Measurements from ENCODE around the gene MAP6.
"Not testable (repeated sequence)": the region's sequence is repeated elsewhere in the genome, so short reads cannot be mapped to it uniquely, and the experiment has no call there.

MAP6 gene

DNA sequence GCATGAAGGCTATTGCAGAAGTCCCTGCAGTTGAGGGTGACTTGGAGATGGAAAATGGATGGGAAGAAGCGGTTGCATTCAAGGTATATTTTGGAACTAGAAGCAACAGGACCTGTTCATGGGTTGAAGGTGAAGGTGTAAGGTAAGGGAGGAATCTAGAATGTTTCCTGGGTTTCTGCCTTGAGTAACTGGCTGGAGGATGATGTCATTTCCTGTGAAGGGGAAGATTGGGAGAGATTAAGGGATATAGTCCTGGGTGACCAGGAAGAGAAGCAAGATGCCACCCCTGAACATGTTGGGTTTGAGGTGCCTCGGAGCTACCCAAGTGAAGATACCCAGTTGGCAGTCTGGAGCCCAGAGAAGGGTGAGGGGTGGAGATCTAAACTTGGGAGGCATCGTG, 36.7 kb upstream of the MAP6 start:
- TF ChIP-seq, protein P1, sequence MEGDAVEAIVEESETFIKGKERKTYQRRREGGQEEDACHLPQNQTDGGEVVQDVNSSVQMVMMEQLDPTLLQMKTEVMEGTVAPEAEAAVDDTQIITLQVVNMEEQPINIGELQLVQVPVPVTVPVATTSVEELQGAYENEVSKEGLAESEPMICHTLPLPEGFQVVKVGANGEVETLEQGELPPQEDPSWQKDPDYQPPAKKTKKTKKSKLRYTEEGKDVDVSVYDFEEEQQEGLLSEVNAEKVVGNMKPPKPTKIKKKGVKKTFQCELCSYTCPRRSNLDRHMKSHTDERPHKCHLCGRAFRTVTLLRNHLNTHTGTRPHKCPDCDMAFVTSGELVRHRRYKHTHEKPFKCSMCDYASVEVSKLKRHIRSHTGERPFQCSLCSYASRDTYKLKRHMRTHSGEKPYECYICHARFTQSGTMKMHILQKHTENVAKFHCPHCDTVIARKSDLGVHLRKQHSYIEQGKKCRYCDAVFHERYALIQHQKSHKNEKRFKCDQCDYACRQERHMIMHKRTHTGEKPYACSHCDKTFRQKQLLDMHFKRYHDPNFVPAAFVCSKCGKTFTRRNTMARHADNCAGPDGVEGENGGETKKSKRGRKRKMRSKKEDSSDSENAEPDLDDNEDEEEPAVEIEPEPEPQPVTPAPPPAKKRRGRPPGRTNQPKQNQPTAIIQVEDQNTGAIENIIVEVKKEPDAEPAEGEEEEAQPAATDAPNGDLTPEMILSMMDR (IDR thresholded peaks at IDR 0.05; ENCODE audit: low read depth, low read length): no peak
- DNase-seq (ENCODE audit: extremely low read depth, low read depth): no peak

DNA sequence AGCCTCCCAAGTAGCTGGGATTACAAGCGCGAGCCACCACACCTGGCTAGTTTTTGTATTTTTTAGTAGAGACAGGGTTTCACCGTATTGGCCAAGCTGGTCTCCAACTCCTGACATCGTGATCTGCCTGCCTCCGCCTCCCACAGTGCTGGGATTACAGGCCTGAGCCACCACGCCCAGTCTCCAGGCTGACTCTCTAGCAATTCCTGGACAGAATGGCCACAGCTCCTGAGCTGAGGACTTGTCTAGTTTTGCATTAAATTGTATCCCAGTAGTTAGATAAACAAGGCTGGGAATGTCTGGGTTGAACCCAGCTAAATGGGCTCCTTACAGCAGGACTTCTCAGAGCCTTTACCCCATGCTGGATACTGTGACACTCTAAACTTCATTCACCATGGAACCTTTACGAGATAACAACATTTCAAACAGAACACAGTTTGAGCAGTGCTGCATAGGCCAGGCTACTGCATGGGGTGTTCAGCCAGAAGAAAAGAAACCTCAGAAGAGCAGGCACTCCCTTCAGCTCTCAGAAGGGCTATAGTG, 34.9 kb upstream of the MAP6 start:
- TF ChIP-seq, protein P1 (IDR thresholded peaks at IDR 0.05; ENCODE audit: low read depth, low read length): no peak
- DNase-seq (ENCODE audit: extremely low read depth, low read depth): no peak

DNA sequence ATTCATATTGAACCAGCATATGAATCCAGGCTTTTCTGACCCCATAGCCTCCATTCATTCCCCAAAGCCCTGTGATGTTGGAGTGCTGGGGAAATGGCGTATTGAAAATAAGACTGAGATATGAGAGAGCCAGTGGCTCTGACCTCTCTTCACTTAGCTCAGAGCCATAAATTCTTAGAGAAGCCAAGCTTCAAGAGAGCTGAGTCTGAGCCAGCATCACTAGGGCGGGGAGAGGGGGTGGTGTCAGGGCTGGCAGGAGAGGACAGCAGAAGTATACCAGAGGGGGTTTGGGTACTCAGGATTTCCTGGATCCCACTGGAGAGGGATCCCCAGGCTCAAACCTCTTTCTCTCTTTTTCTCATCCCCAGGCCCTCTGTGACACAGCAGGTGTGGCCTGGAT, 32.1 kb upstream of the MAP6 start:
- DNase-seq (ENCODE audit: extremely low read depth, low read depth): no peak
- TF ChIP-seq, protein P1 (IDR thresholded peaks at IDR 0.05; ENCODE audit: low read depth, low read length): no peak

DNA sequence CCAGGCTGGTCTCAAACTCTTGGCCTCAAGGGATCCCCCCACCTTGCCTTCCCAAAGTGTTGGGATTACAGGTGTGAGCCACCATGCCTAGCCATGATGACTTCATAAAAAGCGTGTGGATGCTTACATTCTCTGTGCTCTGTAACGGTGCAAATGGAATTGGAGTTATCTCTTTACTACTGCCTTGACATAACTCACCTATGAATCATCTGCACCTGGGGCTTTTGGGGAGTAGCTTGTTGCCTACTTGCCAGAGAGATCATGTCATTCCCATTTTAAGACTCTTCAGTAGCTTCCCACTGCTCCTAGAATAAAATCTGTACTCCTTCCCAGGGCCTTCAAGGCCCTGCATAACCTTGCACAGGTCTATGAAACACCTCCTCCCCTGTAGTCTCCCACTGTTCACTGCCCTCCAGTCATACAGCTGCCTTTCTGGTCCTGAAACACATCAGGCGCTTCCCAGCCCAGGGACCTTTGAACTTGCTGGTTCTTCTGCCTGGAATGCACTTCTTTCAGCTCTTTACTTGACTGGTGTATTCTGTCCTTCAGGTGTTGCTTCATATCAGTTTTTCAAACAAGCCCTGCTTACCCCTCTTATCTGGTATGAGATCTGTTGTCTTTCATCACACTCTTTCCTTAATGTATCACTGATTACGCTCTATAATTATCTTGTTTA, 29.2 kb upstream of the MAP6 start:
- TF ChIP-seq, protein P1 (IDR thresholded peaks at IDR 0.05; ENCODE audit: low read depth, low read length): no peak
- no peak for DNase-seq (ENCODE audit: extremely low read depth, low read depth)

DNA sequence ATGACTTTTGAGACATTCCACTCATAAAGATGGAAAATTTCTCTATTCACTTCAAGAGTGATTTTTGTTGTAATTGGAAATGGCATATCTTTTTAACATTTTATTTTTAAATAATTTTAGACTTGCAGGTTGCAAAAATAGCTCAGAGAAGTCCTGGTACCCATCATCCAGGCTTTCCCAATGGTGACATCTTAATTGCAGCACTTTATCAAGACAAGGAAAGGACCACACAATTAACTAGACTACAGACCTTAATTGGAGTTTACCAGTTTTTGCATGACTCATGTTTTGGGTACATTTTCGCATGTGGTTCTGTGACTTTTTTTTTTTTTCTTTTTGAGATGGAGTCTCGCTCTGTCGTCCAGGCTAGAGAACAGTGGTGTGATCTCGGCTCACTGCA, 23.0 kb upstream of the MAP6 start:
- no peak for DNase-seq (ENCODE audit: extremely low read depth, low read depth)
- TF ChIP-seq, protein P1 (IDR thresholded peaks at IDR 0.05; ENCODE audit: low read depth, low read length): no peak

DNA sequence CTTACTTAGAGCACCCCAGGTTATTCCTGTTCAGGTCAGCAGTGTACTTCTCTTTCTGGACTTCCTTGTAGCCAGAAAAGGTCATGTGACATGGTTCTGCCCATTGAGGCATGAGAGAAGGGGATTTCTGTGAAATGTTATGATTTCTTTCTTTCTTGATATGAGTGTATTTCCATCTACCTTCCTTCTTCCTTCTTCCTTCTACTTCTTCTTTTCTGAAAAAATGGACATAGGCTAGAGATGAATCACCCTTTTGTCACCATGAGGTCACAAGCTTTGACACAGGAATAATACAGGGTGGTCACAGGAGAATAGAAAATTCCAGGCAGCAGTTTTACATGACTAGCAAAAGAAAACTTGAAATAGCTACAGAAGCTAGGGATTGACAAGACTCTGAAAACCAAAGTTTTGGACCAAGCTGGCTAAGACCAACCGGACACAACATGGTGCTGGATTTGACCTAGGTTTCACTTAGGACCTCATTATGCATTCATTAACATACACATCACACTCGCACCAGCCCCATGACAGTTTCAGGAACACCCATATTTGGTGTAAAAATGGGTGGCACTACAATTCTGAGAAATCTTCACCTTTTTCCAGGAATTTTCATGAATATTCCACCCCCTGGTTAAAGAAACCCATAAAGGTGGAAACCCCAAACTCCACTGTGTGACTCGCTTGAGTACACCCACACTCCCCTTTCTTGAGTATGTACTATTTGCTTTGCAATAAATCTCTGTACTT, 21.2 kb upstream of the MAP6 start:
- TF ChIP-seq, protein P1 (IDR thresholded peaks at IDR 0.05; ENCODE audit: low read depth, low read length): no peak
- no peak for DNase-seq (ENCODE audit: extremely low read depth, low read depth)

DNA sequence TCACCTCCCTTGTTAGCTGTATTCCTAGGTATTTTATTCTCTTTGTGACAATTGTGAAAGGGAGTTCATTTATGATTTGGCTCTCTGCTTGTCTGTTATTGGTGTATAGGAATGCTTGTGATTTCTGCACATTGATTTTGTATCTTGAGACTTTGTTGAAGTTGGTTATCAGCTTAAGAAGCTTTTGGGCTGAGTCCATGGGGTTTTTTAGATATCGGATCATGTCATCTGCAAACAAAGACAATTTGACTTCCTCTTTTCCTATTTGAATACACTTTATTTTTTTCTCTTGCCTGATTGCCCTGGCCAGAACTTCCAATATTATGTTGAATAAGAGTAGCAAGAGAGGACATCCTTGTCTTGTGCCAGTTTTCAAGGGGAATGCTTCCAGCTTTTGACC, 15.0 kb upstream of the MAP6 start:
- not testable (repeated sequence) for DNase-seq (ENCODE audit: extremely low read depth, low read depth)

Data from AG09319 (cell line).